SK-N-SH treated with all-trans-retinoic acid at 6 μM for 48 hours (cell line): ENCODE measurements around the gene TMEM163.

Experiments used
- BACH2 ChIP-seq: fragments of 250-450 bp; sonication (Bioruptor Pico); IDR thresholded peaks from 2 replicates; pipeline ENCODE4 v1.9.0; 2021; ENCODE audit warnings: mild to moderate bottlenecking, borderline replicate concordance
- CREB5 ChIP-seq: fragments of 250-450 bp; sonication (Bioruptor Pico); IDR thresholded peaks from 2 replicates; pipeline ENCODE4 v1.5.1; 2020; ENCODE audit warnings: low read depth, mild to moderate bottlenecking, moderate library complexity
- ESRRG ChIP-seq: fragments of 250-450 bp; sonication (Bioruptor Pico); IDR thresholded peaks from 2 replicates; pipeline ENCODE4 v1.6.1; 2021; ENCODE audit warnings: mild to moderate bottlenecking
- ISL1 ChIP-seq: fragments of 250-450 bp; sonication (Bioruptor Pico); IDR thresholded peaks from 2 replicates; pipeline ENCODE4 v2.1.2; 2022; ENCODE audit warnings: mild to moderate bottlenecking, moderate library complexity
- OSR1 ChIP-seq: fragments of 250-450 bp; sonication (Bioruptor Pico); IDR thresholded peaks from 2 replicates; pipeline ENCODE4 v1.8.0; 2022; ENCODE audit warnings: moderate library complexity, mild to moderate bottlenecking, inconsistent platforms
- RARB ChIP-seq: fragments of 250-450 bp; sonication (Bioruptor Pico); IDR thresholded peaks from 2 replicates; pipeline ENCODE4 v1.8.0; 2021; ENCODE audit warnings: mild to moderate bottlenecking, moderate library complexity
- TCF4 ChIP-seq: fragments of 250-450 bp; sonication (Bioruptor Pico); IDR thresholded peaks from 2 replicates; pipeline ENCODE4 v1.8.0; 2021; ENCODE audit warnings: mild to moderate bottlenecking, moderate library complexity, borderline replicate concordance
- TOX ChIP-seq: fragments of 250-450 bp; sonication (Bioruptor Pico); IDR thresholded peaks from 2 replicates; pipeline ENCODE4 v1.8.0; 2021; ENCODE audit warnings: mild to moderate bottlenecking, moderate library complexity, borderline replicate concordance
- ZFP3 ChIP-seq: fragments of 250-450 bp; sonication (Bioruptor Pico); IDR thresholded peaks from 2 replicates; pipeline ENCODE4 v1.5.0; 2020; ENCODE audit warnings: mild to moderate bottlenecking, moderate library complexity
- ZFP30 ChIP-seq: fragments of 450-650 bp; formaldehyde crosslinking; IDR thresholded peaks from 2 replicates; pipeline ENCODE4 v1.5.0; 2022; ENCODE audit warnings: mild to moderate bottlenecking, moderate library complexity
- ZNF565 ChIP-seq: fragments of 450-650 bp; formaldehyde crosslinking; conservative IDR thresholded peaks from 2 replicates; pipeline ENCODE4 v1.5.0; 2020; ENCODE audit warnings: low read depth, mild to moderate bottlenecking, moderate library complexity
- ZNF70 ChIP-seq: fragments of 450-650 bp; formaldehyde crosslinking; IDR thresholded peaks from 2 replicates; pipeline ENCODE4 v1.5.0; 2020; ENCODE audit warnings: mild to moderate bottlenecking, moderate library complexity

- TF ChIP-seq BACH2: no peak
- no peak for TF ChIP-seq OSR1
- TF ChIP-seq RARB (CRISPR knock-in tag): no peak
- TF ChIP-seq ZNF565 (CRISPR knock-in tag): no peak
- no peak for TF ChIP-seq TCF4 (CRISPR knock-in tag)
- TF ChIP-seq ZFP30 (CRISPR knock-in tag): no peak
- TF ChIP-seq ZFP3: no peak
- no peak for TF ChIP-seq ISL1 (CRISPR knock-in tag)
- TF ChIP-seq ESRRG: no peak
- no peak for TF ChIP-seq ZNF70 (CRISPR knock-in tag)
- TF ChIP-seq CREB5: no peak
- no peak for TF ChIP-seq TOX (CRISPR knock-in tag)
Observed at GRCh38 chr2:134685967-134686366, 32.8 kb downstream of the TMEM163 start.
